NCI-H748 (cell line): ENCODE measurements around the gene KCNC3.
"Not testable (repeated sequence)": the region's sequence is repeated elsewhere in the genome, so short reads cannot be mapped to it uniquely, and the experiment has no call there.

ENCODE experiments used
- DNase-seq: peaks from one replicate; lab custom pipeline; 2025; ENCODE audit not compliant: unreplicated experiment; lab: John Stamatoyannopoulos, UW

Gene KCNC3

GRCh38 chr19:50356691-50357177 is 27.6 kb upstream of the KCNC3 start:
- DNase-seq = no peak

DNA sequence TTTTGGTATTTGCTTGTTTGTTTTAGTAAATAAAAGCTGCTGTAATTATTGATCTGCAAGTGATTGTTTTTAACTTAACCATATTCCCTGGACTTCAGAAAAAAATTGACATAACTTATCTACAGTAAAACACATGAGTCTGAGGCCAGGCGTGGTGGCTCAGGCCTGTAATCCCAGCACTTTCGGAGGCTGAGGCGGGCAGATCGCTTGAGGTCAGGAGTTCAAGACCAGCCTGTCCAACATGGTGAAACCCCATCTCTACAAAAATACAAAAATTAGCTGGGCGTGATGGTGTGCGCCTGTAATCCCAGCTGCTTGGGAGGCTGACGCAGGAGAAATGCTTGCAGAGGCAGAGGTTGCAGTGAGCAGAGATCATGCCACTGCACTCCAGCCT is 24.3 kb upstream of the KCNC3 start:
- DNase-seq = not testable (repeated sequence)

- no peak for DNase-seq
Observed at GRCh38 chr19:50352242-50352641, 23.1 kb upstream of the KCNC3 start.

DNA sequence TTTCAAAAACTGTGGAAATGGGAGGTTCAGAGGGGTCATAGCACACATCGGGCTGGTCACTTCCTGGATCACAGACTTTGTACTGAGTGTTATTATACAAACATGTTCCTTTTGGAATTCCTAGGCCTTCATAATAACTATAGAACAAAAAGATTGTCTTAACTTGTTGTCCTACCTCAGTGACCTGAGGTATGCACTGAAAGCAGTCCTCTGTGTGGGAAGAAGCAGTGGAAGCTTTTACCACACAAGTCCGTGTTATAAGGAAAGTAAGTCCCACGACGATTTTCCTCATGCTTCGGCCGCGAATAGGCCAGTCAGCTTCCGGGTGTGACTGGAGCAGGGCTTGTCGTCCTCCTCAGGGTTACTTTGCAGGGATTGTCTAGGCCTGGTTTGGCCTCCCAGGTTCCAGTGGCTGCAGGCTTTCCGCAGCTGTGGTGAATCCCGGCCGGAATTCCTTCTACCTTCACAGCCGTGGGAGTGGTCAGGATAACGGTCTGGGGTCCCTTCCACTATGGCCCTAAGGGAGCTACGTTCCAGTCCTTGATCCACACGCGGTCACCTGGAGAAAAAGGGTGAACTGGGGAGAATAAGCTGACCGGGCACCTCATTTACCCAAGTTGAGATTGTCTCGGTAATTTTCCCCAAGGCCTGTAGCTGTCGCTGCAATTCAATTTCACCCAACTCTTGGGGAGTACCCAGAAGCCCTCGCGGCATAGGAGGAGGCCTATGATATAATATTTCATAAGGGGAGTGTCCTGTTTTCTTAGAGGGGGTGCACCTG is 20.3 kb upstream of the KCNC3 start:
- no peak for DNase-seq

DNA sequence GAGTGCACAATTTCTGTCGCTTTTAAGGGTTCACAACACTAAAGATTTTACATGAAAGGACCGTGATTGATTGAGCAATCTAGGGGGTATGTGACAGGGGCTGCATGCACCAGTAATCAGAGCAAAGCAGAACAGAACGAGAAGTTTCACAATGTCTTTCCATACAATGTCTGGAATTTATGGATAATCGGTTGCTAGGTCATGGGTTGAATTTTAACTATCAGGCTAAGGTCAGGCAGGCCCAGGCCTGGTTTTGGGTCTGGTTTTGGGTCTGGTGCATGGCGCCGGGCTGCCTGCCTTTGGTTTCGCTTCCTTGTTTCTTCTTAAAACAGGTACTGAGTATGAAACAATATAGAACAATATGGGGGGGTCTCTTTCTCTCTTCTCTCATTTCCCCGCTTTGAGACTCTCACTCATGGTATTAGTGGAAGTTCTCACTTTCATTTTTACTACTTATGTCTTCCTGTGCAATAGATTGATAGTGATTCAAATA is 18.0 kb upstream of the KCNC3 start:
- DNase-seq = not testable (repeated sequence)

GRCh38 chr19:50344661-50345318 is 15.6 kb upstream of the KCNC3 start:
- no peak for DNase-seq

DNA sequence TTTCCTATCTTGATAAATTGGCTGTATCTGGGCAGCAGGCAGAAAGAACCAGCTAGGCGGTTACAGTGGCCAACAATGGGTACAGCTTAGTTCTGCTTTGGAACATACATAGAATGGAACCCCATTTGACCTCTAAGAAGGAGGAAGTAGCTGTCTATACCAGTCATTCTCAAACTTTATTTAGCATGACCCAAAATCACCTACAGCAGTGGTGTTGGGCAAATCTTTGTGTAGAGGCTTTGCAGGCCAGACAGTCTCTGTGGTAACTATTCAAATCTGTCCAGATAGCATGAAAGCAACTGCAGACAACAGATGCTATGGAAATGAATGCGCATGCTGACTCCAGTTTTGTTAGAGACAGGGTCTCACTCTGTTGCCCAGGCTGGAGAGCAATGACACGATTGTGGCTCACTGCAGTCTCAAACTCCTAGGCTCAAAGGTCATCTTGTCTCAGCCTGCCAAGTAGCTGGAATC is 12.0 kb upstream of the KCNC3 start:
- no peak for DNase-seq

- DNase-seq = no peak
Observed at GRCh38 chr19:50340331-50340730, 11.2 kb upstream of the KCNC3 start.

- DNase-seq = not testable (repeated sequence)
Observed at GRCh38 chr19:50337031-50337430, 7.9 kb upstream of the KCNC3 start.

DNA sequence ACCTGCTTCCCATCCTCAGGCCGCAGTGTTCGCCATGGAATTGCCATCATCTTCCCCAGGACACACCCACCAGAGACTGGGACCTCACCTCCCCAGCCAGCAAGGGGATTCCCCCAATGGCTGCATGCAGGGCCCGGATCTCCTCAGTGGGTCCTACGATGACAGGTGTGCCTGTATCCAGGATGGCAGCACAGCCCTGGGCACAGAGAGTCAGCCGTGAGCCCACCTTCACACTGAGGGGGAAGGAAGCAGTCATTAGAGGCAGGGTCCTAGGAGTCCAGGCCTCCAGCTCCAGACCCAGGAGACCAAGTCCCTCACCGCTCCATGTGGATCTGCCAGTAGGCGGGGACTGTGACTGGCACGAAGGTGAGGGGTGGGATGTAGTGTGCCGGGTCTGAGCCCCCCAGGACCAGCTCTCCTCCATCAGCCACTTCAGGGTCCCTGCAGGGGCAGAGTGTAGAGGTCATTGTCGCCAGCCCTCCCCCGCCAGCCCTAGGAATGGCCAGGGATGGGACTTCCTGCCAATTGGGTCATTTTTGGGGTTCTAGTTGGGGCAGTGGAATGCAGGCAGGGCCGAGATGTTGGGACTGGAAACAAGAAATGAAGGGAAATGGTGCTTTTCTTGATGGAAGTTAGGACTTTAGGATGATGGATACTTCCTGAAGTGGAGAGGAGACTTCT is 5.7 kb upstream of the KCNC3 start:
- DNase-seq = no peak

DNA sequence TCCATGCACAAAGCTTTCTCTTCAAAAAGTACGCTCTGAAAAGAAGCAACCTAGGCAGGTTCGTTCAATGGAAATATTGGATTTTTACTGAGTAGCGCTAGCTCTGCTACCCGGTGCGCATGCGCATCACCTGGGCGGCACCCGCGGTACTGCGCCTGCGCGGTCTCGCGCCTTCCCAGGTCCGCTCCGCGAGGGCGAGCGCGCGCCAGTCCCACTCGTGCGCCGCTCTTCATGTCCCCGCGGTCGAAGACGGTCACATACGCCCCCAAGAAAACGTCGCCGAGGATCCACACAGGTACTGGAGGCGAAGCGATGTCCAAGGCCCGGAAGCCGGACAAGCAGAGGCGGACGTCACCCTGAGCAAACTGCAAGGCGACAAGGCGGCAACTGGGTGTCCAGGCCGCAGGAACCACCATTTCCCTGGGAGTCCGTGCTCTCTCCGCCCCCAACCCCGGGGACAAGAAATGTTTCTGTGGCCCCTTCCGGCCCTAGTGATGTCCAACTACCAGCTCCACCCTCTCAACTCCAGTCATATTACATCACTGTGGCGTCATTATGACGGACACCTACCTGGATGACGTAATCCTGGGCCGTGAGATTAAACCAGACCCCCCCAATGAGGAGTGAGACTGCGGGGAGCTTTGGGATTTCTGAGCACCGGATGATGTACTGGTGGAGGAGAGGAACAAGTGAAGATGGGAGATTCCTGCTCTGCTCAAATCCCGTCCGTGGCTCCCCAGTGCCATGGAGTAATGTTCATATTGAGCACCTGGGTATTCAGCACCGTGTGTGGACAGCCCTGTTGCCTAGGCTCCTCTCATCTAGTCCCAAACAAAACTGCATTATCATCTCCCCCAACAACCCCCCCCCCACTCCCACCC is 4.8 kb upstream of the KCNC3 start:
- peak; percentile 91 for DNase-seq

GRCh38 chr19:50333235-50333736 is 4.1 kb upstream of the KCNC3 start:
- peak; percentile 98 for DNase-seq

- DNase-seq = no peak
Observed at GRCh38 chr19:50332244-50333038, 3.3 kb upstream of the KCNC3 start.

DNA sequence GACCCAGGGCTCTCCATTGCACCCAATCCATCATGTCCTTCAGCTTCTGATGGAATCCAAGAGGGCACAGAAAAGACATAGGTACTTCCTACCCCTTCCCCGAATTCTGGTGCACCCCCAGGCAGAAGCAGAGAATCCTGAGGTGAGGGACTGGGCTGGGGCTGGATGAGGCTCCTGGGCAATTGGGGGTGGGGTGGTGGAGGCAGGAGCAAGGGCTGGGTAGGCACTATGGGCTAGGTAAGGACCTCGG is 2.7 kb upstream of the KCNC3 start:
- no peak for DNase-seq

DNA sequence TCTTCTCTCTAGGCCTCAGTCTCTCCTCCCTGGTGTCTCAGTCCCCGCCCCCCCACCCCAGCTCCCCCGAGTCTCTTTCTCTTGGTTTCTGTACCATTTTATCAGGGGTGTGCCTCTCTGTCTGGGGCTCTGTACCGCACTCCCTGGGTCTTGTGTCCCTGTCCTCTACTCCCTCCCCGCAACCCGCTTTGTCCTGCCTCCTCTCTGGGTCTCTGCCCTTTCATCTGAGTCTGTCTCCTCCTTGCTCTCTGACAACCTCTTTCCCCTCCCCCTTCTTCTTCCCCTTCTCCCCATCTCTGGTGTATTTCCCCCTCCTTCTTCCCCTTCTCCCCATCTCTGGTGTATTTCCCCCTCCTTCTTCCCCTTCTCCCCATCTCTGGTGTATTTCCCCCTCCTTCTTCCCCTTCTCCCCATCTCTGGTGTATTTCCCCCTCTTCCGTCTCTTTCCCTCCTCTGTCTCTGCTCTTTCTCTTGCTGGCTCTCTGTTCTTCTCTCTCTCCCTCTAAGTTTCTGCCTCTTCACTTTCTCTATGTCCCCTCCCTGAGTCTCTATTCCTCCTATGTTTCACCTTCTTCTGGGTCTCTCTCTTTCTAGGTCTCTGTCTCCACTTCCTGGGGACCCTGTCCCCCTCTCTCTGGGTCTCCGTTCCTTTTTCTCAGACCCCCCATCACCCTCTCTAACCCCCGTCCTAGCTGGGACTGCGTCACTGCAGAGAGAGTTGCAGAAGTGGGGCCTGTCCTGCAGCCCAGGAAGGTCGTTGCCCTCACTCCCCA is 2.2 kb upstream of the KCNC3 start:
- DNase-seq = peak; percentile 38

DNA sequence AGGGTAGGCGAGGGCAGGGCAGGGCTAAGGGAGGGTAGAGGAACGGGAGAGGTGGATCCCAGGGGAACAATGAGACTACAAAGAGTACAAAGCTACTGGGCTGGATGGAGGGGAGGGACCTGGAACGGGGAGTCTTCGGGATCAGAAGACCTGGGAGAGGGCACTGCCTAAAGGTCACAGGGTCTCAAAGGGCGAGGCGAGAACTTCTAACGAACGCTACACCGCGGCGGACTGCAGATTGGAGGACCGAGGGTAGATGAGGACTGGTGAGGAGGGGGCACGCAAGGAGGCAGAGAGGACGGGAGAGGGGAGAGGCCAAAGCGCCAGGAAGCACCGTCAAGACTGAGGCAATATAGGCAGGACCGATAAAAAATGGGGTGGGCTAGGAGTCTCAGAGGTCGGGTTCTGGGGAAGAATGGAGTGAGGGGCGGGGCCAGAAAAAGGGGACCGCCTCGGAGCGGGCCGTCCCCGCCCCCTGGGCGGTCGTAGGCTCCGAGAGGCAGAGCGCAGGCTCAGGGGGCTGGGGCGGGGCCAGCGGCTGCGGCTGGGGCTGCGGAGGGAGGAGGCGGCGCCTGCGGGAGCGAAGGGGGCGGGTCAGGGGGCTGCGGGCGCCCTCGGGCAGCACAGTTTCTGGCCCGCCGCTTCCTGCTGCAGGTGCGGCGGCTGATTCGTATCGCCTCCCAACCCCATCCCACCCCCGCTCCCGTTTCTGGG is 1.3 kb upstream of the KCNC3 start:
- peak; percentile 94 for DNase-seq

- DNase-seq = not testable (repeated sequence)
Observed at GRCh38 chr19:50329926-50330294, 733 bp upstream of the KCNC3 start.

DNA sequence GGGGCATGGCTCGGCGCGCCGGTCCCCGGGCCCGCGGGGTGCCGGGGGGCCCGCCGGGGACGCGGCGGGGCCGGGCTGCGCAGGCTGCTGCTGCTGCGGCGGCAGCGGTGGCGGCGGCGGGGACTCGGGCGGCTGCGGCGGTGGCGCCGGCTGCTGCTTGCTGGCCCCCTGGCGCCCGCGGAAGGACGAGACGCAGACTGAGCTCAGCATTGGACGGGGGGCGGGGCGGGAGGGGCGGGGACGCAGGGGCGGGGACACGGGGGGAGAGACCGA is 368 bp downstream of the KCNC3 start:
- no peak for DNase-seq
